Endothelial cell of coronary artery (primary cell): ENCODE results near the gene TMIE. TPM values are rescaled to one million over a fixed set of nuclear protein-coding genes. Genes with fewer than 3 reads are reported as not detected.

Experiments used
- total RNA-seq: library from RNA; depleted of rRNA; stranded (reverse); fragments of >200 nt; gene quantifications from 2 replicates; pipeline ENCODE4 v1.2.3, GENCODE V29; 2014

Gene TMIE, protein sequence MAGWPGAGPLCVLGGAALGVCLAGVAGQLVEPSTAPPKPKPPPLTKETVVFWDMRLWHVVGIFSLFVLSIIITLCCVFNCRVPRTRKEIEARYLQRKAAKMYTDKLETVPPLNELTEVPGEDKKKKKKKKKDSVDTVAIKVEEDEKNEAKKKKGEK
- total RNA-seq = 0.19 TPM in 1 of 2 replicates, not detected in the other

DNA sequence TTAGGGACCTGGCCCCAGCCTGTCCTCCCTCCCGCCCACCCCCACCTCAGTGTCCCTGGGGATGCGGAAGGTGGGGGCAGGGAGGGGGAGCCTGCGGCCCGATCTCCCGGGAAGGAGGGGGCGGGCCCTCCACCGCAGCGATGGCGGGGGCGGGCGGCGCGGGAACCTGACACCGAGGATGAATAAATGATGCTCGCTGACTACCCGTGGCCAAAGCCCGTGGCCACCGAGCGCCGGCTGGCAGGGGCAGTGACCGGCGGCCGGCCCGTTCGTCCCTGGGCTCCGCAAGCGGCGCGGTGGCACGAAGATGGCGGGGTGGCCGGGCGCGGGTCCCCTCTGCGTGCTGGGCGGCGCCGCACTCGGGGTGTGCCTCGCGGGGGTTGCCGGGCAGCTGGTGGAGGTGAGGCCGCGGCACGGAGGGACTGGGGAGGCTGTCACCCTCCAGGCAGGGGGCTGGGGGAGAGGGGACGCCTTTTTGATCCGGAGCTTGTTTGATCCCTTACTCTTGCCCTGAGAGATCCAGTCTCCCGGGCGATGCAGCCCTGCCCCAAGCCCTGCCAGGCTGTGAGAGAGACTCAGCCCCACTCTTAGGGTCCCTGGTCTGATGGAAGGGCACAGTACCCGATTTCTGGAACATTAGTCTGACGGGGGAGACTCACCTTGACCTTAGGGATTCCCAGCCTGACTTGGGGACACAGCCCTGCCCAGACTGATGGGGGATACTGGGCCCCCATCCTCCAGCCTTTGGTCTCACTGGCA is at the start of gene TMIE:
Gene TMIE, plus strand, starts transcription at position 212 of the 759 bp plus-strand sequence. Its CDS starts 96 bp downstream, at position 308.

DNA sequence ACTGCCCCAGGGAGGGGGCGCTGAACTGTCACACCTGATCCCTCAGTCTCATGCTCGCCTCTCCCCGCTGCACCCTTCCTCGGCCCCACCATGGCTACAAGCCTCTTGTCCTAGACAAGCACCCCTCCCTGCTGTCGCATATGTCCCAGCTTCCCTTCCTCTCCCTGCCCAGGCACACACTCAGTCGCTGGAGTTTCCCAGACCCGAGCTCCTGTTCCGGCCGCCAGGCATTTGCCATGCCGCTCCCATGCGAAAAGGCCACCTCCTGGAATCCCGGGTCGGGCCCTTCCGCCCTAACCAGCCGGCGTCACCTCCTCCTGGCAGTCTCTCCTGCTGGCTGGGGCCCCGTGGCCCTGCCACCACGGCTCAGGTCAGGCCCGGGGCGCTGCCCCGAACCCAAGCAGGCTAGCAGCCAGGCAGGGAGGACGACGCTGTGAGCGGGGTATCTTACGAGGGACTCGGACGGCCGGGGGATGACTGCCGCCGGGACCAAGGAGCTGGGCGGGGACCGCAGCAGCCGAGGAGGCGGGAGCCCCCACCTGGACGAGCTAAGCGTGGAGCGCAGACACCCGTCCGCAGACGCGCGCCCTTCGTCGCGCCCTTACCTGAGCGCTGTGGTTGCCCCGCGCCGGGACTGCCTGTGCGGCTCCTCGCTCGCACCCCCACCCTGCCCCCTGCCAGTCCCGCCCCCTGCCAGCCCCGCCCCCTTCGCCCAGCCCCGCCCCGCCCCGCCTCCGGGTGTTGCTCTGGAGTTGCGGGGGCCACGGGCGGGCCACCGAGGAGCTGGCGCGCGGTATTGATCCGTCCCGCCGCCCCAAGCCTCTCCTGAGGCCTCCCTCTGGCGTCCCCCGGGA is 7.9 kb upstream of the TMIE start, which contains the start of gene ALS2CL:
Gene ALS2CL, minus strand, starts transcription at position 642 of the 854 bp plus-strand sequence. CDS start 4,239 bp downstream, outside the sequence.

DNA sequence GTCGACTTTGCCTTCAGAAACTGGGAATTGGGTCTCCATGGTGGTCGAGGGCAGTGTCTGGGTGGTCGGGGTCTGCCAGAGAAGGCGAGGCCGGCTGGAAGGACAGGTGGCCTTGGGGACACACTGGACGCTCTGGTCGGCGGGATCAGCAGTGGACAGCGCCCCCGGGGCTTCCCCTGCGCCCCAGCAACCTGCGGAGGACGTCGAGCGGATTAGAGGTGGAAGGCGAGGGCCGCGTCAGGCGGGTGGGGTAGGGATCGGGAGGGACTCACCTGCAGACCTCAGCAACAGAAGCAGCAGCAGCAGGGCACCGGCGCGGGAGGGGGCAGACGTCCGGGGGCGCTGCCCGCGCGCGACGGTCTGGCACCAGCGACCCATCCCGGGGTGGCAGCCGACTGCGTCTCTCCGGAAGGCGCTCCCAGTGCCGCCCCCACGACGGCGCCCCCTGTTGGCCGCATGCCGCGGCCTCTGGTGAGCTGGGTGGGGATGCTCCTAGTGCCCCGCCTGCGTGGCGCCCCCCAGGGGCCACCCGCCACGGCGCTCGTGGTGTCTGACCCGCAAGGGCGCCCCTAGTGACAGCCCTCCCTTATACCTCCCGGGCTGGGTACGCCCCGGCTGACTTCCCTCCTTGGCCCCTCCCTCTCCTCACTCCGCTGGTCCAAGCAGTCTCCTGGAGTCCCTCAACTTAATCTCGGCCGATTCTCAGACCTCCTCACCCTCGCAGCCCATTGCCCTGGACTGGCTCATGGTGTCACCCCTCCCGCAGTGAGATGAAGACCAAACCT is 16.4 kb downstream of the TMIE start, which contains the start of gene PRSS50:
Gene PRSS50, minus strand, starts transcription at position 423 of the 785 bp plus-strand sequence. Its CDS starts 45 bp downstream, at position 378.

Other genes starting within 250 kb of the TMIE start
- gene LTF, start 236.5 kb upstream of the TMIE start, total RNA-seq = 0.09 TPM in 1 of 2 replicates, not detected in the other
- gene RTP3, start 203.4 kb upstream of the TMIE start, total RNA-seq = not detected in 2 replicates
- gene LRRC2, start 135.1 kb upstream of the TMIE start, total RNA-seq = under 0.01 and 0.09 TPM in 2 replicates
- gene FAM240A, start 88.9 kb upstream of the TMIE start, total RNA-seq = not detected in 2 replicates
- 5.0 and 8.5 TPM in 2 replicates for gene ALS2CL, start 7.7 kb upstream of the TMIE start, total RNA-seq
- gene PRSS50, start 16.5 kb downstream of the TMIE start, total RNA-seq = not detected in 2 replicates
- gene MYL3, start 162.1 kb downstream of the TMIE start, total RNA-seq = not detected in 2 replicates
- gene PTH1R, start 176.3 kb downstream of the TMIE start, total RNA-seq = 0.18 and 0.85 TPM in 2 replicates